H1 (cell line): ENCODE results near the gene ISM1. TPM values are rescaled to one million over a fixed set of nuclear protein-coding genes. Genes with fewer than 3 reads are reported as not detected.

Source experiments
- CTCF ChIA-PET: fragments of 300-600 bp; sonication (Branson Sonifier 250); formaldehyde crosslinking; loops from one replicate; lab custom pipeline; 2021; ENCODE audit not compliant: partially characterized antibody; lab: Charles Lee
- POLR2A ChIA-PET: fragments of 300-600 bp; sonication (Branson Sonifier 250); formaldehyde crosslinking; loops from one replicate; lab custom pipeline; 2021; ENCODE audit warnings: inconsistent platforms; ENCODE audit not compliant: partially characterized antibody; lab: Charles Lee
- DNase-seq, 2 experiments: peaks; one replicate each; pipeline versions ENCODE4 v3.0.0 to v3.0.0-alpha.2; 2010 to 2022; ENCODE audit warnings: low spot score in 2 of 2, low read depth in 1 of 2, mixed read lengths in 1 of 2
- FAIRE-seq: peaks from 2 replicates; lab custom pipeline; 2011; peaks lifted over from hg19 to GRCh38; lab: Jason Lieb, UNC
- H2AFZ ChIP-seq: 2 replicates; pipeline ENCODE4 v1.8.1; 2012; ENCODE audit warnings: low read length, inconsistent platforms
- H2AK5ac ChIP-seq: 2 replicates; pipeline ENCODE4 v1.6.1; 2013; ENCODE audit warnings: low read depth, low read length
- H2BK120ac ChIP-seq: replicated peaks from 2 replicates; pipeline ENCODE3; 2013; ENCODE audit warnings: low read depth, low read length, inconsistent platforms
- H2BK12ac ChIP-seq: 2 replicates; pipeline ENCODE4 v1.6.1; 2013; ENCODE audit warnings: low read depth, low read length
- H2BK15ac ChIP-seq: 2 replicates; pipeline ENCODE4 v1.6.1; 2013; ENCODE audit warnings: low read length
- H2BK20ac ChIP-seq: 2 replicates; pipeline ENCODE4 v1.6.1; 2013; ENCODE audit warnings: low read length
- H2BK5ac ChIP-seq: 2 replicates; pipeline ENCODE4 v1.6.1; 2013; ENCODE audit warnings: low read depth, low read length
- H3K14ac ChIP-seq: 2 replicates; pipeline ENCODE4 v1.6.1; 2013; ENCODE audit warnings: inconsistent platforms; ENCODE audit not compliant: insufficient read length
- H3K18ac ChIP-seq: 2 replicates; pipeline ENCODE4 v1.6.1; 2013; ENCODE audit warnings: low read length; ENCODE audit errors: extremely low read depth
- H3K23ac ChIP-seq: 2 replicates; pipeline ENCODE4 v1.6.1; 2013; ENCODE audit warnings: inconsistent platforms; ENCODE audit not compliant: insufficient read length
- H3K23me2 ChIP-seq: 2 replicates; pipeline ENCODE4 v1.6.1; 2013; ENCODE audit warnings: low read depth, low read length
- H3K27ac ChIP-seq: 2 replicates; pipeline ENCODE4 v1.6.1; 2011; ENCODE audit warnings: low read depth, low read length, inconsistent platforms
- H3K27me3 ChIP-seq, 4 experiments: replicated peaks in 1 of 4; 1 replicate in 1 of 4; 2 replicates in 3 of 4; pipeline versions ENCODE4 v1.6.1 to v1.8.1; 2011 to 2013; ENCODE audit warnings: low read length in 3 of 4, mild to moderate bottlenecking in 3 of 4, inconsistent platforms in 2 of 4, mixed read lengths in 2 of 4, moderate library complexity in 1 of 4; ENCODE audit not compliant: control insufficient read depth in 3 of 4, insufficient read depth in 3 of 4; ENCODE audit errors: extremely low read depth in 1 of 4
- H3K36me3 ChIP-seq, 4 experiments: 2 replicates each; pipeline versions ENCODE4 v1.6.1 to v1.8.1; 2011 to 2013; ENCODE audit warnings: mild to moderate bottlenecking in 4 of 4, low read length in 3 of 4, moderate library complexity in 2 of 4, control low read depth in 1 of 4, inconsistent platforms in 1 of 4; ENCODE audit not compliant: insufficient read depth in 4 of 4, control insufficient read depth in 2 of 4
- H3K4ac ChIP-seq: replicated peaks from 2 replicates; pipeline ENCODE3; 2013; ENCODE audit warnings: low read length, low read depth, mixed read lengths, inconsistent platforms; ENCODE audit not compliant: insufficient read length
- H3K4me1 ChIP-seq, 4 experiments: replicated peaks in 1 of 4; 1 replicate in 1 of 4; 2 replicates in 3 of 4; pipeline versions ENCODE4 v1.6.1 to v1.8.1; 2011 to 2013; ENCODE audit warnings: low read length in 3 of 4, inconsistent platforms in 2 of 4, mixed read lengths in 1 of 4; ENCODE audit not compliant: insufficient read depth in 4 of 4, control insufficient read depth in 3 of 4
- H3K4me2 ChIP-seq, 2 experiments: 2 replicates each; pipeline versions ENCODE4 v1.6.1 to v1.8.1; 2011 to 2013; ENCODE audit warnings: low read depth in 2 of 2, low read length in 2 of 2, control low read depth in 1 of 2, inconsistent platforms in 1 of 2, mild to moderate bottlenecking in 1 of 2; ENCODE audit not compliant: insufficient read depth in 1 of 2
- H3K4me3 ChIP-seq, 4 experiments: fragments of 200-600, 300-600 bp in 1 of 4; sonication (generic), shearing (Covaris generic), sonication (Bioruptor Twin) in 1 of 4; 2 replicates each; pipeline versions ENCODE4 v1.5.1 to v1.8.1; 2011 to 2016; ENCODE audit warnings: low read length in 4 of 4, low read depth in 3 of 4, control low read depth in 2 of 4, inconsistent platforms in 2 of 4, mild to moderate bottlenecking in 2 of 4, mixed read lengths in 1 of 4, moderate library complexity in 1 of 4; ENCODE audit not compliant: insufficient read depth in 2 of 4; ENCODE audit errors: extremely low read depth in 1 of 4
- H3K56ac ChIP-seq: replicated peaks from 2 replicates; pipeline ENCODE3; 2013; ENCODE audit warnings: low read depth, mild to moderate bottlenecking, mixed read lengths, low read length, inconsistent platforms; ENCODE audit not compliant: insufficient read length
- H3K79me1 ChIP-seq: 2 replicates; pipeline ENCODE4 v1.6.1; 2013; ENCODE audit warnings: low read depth, low read length, control low read depth
- H3K79me2 ChIP-seq, 2 experiments: 2 replicates each; pipeline versions ENCODE4 v1.6.1 to v1.8.1; 2012 to 2013; ENCODE audit warnings: low read length in 2 of 2, mild to moderate bottlenecking in 2 of 2, inconsistent platforms in 1 of 2; ENCODE audit not compliant: insufficient read depth in 2 of 2, control insufficient read depth in 1 of 2
- H3K9ac ChIP-seq, 4 experiments: replicated peaks in 1 of 4; 1 replicate in 1 of 4; 2 replicates in 3 of 4; pipeline versions ENCODE4 v1.6.1 to v1.8.1; 2011 to 2013; ENCODE audit warnings: low read depth in 3 of 4, low read length in 3 of 4, control low read depth in 2 of 4, mild to moderate bottlenecking in 2 of 4, moderate library complexity in 2 of 4, inconsistent platforms in 1 of 4; ENCODE audit errors: extremely low read depth in 1 of 4
- H3K9me3 ChIP-seq, 2 experiments: 2 replicates each; pipeline versions ENCODE4 v1.6.1 to v1.8.1; 2012 to 2013; ENCODE audit warnings: mild to moderate bottlenecking in 2 of 2, moderate library complexity in 2 of 2, control low read depth in 1 of 2, inconsistent platforms in 1 of 2, low read depth in 1 of 2, low read length in 1 of 2, mixed read lengths in 1 of 2; ENCODE audit not compliant: insufficient read depth in 2 of 2
- H4K20me1 ChIP-seq, 2 experiments: replicated peaks in 1 of 2; 2 replicates each; pipeline versions ENCODE3 to v1.8.1; 2011 to 2013; ENCODE audit warnings: inconsistent platforms in 2 of 2, low read length in 2 of 2, mild to moderate bottlenecking in 1 of 2; ENCODE audit not compliant: insufficient read depth in 2 of 2, control insufficient read depth in 1 of 2
- H4K5ac ChIP-seq: 2 replicates; pipeline ENCODE4 v1.6.1; 2013; ENCODE audit warnings: low read length, low read depth, mixed read lengths, inconsistent platforms; ENCODE audit not compliant: insufficient read length
- H4K8ac ChIP-seq: 2 replicates; pipeline ENCODE4 v1.8.0; 2013; ENCODE audit warnings: mild to moderate bottlenecking, moderate library complexity, low read length, inconsistent platforms; ENCODE audit not compliant: insufficient read depth; ENCODE audit errors: extremely low read depth
- H4K91ac ChIP-seq: replicated peaks from 2 replicates; pipeline ENCODE3; 2013; ENCODE audit warnings: low read length, mixed read lengths, inconsistent platforms; ENCODE audit not compliant: insufficient read length
- BACH1 ChIP-seq: IDR thresholded peaks from 2 replicates; pipeline ENCODE4 v1.6.1; 2012; ENCODE audit warnings: low read length, improper control_type of control experiment
- CHD1 ChIP-seq: IDR thresholded peaks from 2 replicates; pipeline ENCODE4 v1.6.1; 2012; ENCODE audit warnings: low read depth, low read length, improper control_type of control experiment
- GTF2F1 ChIP-seq: IDR thresholded peaks from 2 replicates; pipeline ENCODE4 v1.6.1; 2012; ENCODE audit warnings: low read depth, low read length, improper control_type of control experiment, borderline replicate concordance
- HDAC2 ChIP-seq, 2 experiments: fragments of 300-600 bp in 1 of 2; sonication (generic) in 1 of 2; IDR thresholded peaks; 2 replicates each; pipeline ENCODE4 v1.6.1; 2011 to 2012; ENCODE audit warnings: low read depth in 2 of 2, low read length in 2 of 2, mild to moderate bottlenecking in 2 of 2, moderate library complexity in 2 of 2, borderline replicate concordance in 1 of 2, inconsistent platforms in 1 of 2
- JUND ChIP-seq: IDR thresholded peaks from 2 replicates; pipeline ENCODE4 v1.6.1; 2011; ENCODE audit warnings: mild to moderate bottlenecking, improper control_type of control experiment, low read length
- SIX5 ChIP-seq: IDR thresholded peaks from 2 replicates; pipeline ENCODE4 v1.6.1; 2011; ENCODE audit warnings: mild to moderate bottlenecking, low read depth, low read length
- SP2 ChIP-seq: IDR thresholded peaks from 2 replicates; pipeline ENCODE4 v1.6.1; 2012; ENCODE audit warnings: mild to moderate bottlenecking, low read length, inconsistent platforms
- SRF ChIP-seq: IDR thresholded peaks from 2 replicates; pipeline ENCODE4 v1.6.1; 2011; ENCODE audit warnings: mild to moderate bottlenecking, low read depth, low read length, moderate library complexity
- TEAD4 ChIP-seq: IDR thresholded peaks from 2 replicates; pipeline ENCODE4 v1.6.1; 2012; ENCODE audit warnings: low read depth, low read length, inconsistent platforms, mixed read lengths
- YY1 ChIP-seq: IDR thresholded peaks from 2 replicates; pipeline ENCODE4 v1.6.1; 2011; ENCODE audit warnings: low read depth, mild to moderate bottlenecking, low read length
- WGBS, 2 experiments: shearing (Covaris generic) in 1 of 2; methylation state at CpG; one replicate each; pipeline versions ENCODE4 v1.1.6 to v1.1.7; 2013 to 2015; ENCODE audit warnings: low lambda C conversion rate in 2 of 2, mixed read lengths in 2 of 2, inconsistent platforms in 1 of 2, low coverage in 1 of 2, missing lambda C conversion rate in 1 of 2; ENCODE audit not compliant: insufficient replicate concordance in 2 of 2, insufficient coverage in 1 of 2, insufficient read length in 1 of 2; ENCODE audit errors: extremely low coverage in 1 of 2, missing lambda C conversion rate in 1 of 2; 5-methylcytosine and 5-hydroxymethylcytosine counted together
- polyA plus RNA-seq, 7 experiments: library from polyadenylated mRNA; depleted of rRNA in 3 of 7; stranded (reverse) in 5 of 7; unstranded in 2 of 7; fragments of >200 nt in 5 of 7; fragments of 200-250 nt in 2 of 7; gene quantifications; 1 replicate in 5 of 7; 2 replicates in 1 of 7; 4 replicates in 1 of 7; pipeline versions ENCODE4 v1.2.1 to v1.2.3, GENCODE V29; 2011 to 2013; ENCODE audit warnings: missing spikeins in 2 of 7, mixed read lengths in 2 of 7
- total RNA-seq: library from RNA; stranded (reverse); fragmentation: NEBNext Ultra II Directional; extraction: Animal tissue kit (Norgen Biotek cat#: 25700); gene quantifications from 2 replicates; pipeline ENCODE4 v1.2.1, GENCODE V29; 2021
- TF ChIP-seq, protein P1 (sequence below): IDR thresholded peaks from 2 replicates; pipeline ENCODE4 v1.6.1; 2012; ENCODE audit warnings: inconsistent platforms
- TF ChIP-seq, protein P2 (sequence below), 3 experiments: IDR thresholded peaks; 1 replicate in 2 of 3; 2 replicates in 1 of 3; pipeline versions ENCODE4 v1.5.1 to v1.6.1; 2011; ENCODE audit warnings: low read length in 3 of 3, mild to moderate bottlenecking in 3 of 3, inconsistent platforms in 2 of 3, low read depth in 1 of 3, moderate library complexity in 1 of 3; ENCODE audit not compliant: insufficient read depth in 1 of 3; ENCODE audit errors: control extremely low read depth in 1 of 3

ISM1 gene
- total and polyA plus RNA-seq, 2 of the 8 experiments (the other 6 are each of a cell fraction or from before 2014, with no cell fraction given) = 0.62 to 0.97 TPM

DNA sequence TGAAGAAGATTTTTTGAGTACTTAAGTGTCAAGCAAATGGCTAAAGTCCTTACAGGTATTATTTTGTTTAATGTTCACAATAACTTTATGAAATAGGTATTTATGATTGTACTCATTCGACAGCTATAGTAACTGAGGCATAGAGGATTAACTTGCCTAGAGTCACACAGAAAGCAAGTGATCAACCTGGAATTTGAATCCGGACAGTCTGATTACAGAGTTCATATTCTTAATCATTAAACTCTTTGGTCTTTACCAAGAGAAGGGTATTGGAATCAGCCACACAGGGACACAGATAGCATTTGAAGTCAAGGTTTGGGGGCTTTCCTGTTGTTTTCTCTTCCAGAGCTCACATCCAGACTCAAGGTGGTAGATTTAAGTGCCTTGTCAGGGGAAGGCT lies 69.7 kb downstream of the ISM1 start:
- CTCF ChIA-PET = interaction anchor here (1.0 to 2.7 kb wide), 3 partner anchors 12 to 256 kb away, joined by 3 to 20 read pairs (median 6); no protein-coding TSS in a partner anchor
- Histone ChIP-seq H3K9ac (no peak overlapping the region), H3K14ac (no peak overlapping the region), H4K20me1 (no peaks in the 10 kb centered on the region), H3K4ac (no peak overlapping the region), H2BK20ac (no peak overlapping the region), H4K91ac (no peak overlapping the region), H4K5ac (no peak overlapping the region), H3K4me1 (peaks cover 0 to 3% (median 0%) of the 10 kb centered on the region in 4 experiments; a peak in 1 of 7 replicates), H3K23me2 (no peaks in the 10 kb centered on the region; the same call in 1 of the 2 replicates), H3K27ac (no peak overlapping the region), H3K79me1 (no peaks in the 10 kb centered on the region), H3K79me2 (no peaks in the 10 kb centered on the region; a peak in 1 of 4 replicates), H3K18ac (no peak overlapping the region), H2BK120ac (no peak overlapping the region), H3K23ac (no peak overlapping the region), H4K8ac (no peak overlapping the region), H2BK15ac (no peak overlapping the region), H3K4me3 (no peak overlapping the region), H3K56ac (no peak overlapping the region), H3K4me2 (no peak overlapping the region), H3K36me3 (no peaks in the 10 kb centered on the region), H2AFZ (no peak overlapping the region), H3K27me3 (no peaks in the 10 kb centered on the region), H3K9me3 (no peaks in the 10 kb centered on the region), H2BK5ac (no peak overlapping the region), H2AK5ac (no peak overlapping the region), H2BK12ac (no peak overlapping the region)
- no peak for DNase-seq
- FAIRE-seq = no peak
- WGBS, 2 experiments = 93% methylated on average over 2 of the region's 2 CpGs; no CpG with 5 or more reads in 1 of the 2 experiments
- POLR2A ChIA-PET = no interaction called here
- TF ChIP-seq, protein P1, sequence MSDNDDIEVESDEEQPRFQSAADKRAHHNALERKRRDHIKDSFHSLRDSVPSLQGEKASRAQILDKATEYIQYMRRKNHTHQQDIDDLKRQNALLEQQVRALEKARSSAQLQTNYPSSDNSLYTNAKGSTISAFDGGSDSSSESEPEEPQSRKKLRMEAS = no peak
- no peak for TF ChIP-seq HDAC2 (IDR thresholded peaks at IDR 0.05; ENCODE audit: borderline replicate concordance in 1 of 2, low read depth in 2 of 2, low read length in 2 of 2)
- TF ChIP-seq CHD1 = no peak
- TF ChIP-seq JUND = no peak
- no peak for TF ChIP-seq GTF2F1
- TF ChIP-seq BACH1 = no peak
- no peak for TF ChIP-seq SIX5
- TF ChIP-seq YY1 = no peak
- TF ChIP-seq, protein P2, sequence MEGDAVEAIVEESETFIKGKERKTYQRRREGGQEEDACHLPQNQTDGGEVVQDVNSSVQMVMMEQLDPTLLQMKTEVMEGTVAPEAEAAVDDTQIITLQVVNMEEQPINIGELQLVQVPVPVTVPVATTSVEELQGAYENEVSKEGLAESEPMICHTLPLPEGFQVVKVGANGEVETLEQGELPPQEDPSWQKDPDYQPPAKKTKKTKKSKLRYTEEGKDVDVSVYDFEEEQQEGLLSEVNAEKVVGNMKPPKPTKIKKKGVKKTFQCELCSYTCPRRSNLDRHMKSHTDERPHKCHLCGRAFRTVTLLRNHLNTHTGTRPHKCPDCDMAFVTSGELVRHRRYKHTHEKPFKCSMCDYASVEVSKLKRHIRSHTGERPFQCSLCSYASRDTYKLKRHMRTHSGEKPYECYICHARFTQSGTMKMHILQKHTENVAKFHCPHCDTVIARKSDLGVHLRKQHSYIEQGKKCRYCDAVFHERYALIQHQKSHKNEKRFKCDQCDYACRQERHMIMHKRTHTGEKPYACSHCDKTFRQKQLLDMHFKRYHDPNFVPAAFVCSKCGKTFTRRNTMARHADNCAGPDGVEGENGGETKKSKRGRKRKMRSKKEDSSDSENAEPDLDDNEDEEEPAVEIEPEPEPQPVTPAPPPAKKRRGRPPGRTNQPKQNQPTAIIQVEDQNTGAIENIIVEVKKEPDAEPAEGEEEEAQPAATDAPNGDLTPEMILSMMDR (IDR thresholded peaks at IDR 0.05; ENCODE audit: control extremely low read depth in 1 of 3, insufficient read depth in 1 of 3, low read depth in 1 of 3, low read length in 3 of 3) = no peak
- no peak for TF ChIP-seq TEAD4
- TF ChIP-seq SP2 = no peak
- no peak for TF ChIP-seq SRF
